Activated naive CD4-positive, alpha-beta T cell treated with anti-CD3 and anti-CD28 coated beads for 36 hours (primary cell): ENCODE measurements around the gene FCHSD2. TPM values are rescaled to one million over a fixed set of nuclear protein-coding genes. Genes with fewer than 3 reads are reported as not detected.
A peak's percentile ranks its signal among the peaks of the same experiment; 100 is the strongest.
"Not testable (repeated sequence)": the region's sequence is repeated elsewhere in the genome, so short reads cannot be mapped to it uniquely, and the experiment has no call there.

ENCODE experiments used
- CTCF ChIA-PET: fragments of 350-600 bp; sonication (Branson Sonifier 250); formaldehyde crosslinking; loops from one replicate; lab custom pipeline; 2021; ENCODE audit warnings: antibody characterized with exemption; lab: Charles Lee
- DNase-seq: peaks from one replicate; pipeline ENCODE4 v3.0.0-alpha.2; 2020
- H3K27ac Mint-ChIP-seq: one replicate; pipeline ENCODE4 v1.8.0; 2021; ENCODE audit warnings: mild to moderate bottlenecking, mixed read lengths
- H3K27me3 Mint-ChIP-seq: one replicate; pipeline ENCODE4 v1.8.0; 2021; ENCODE audit warnings: low read depth, mixed read lengths
- H3K36me3 Mint-ChIP-seq: one replicate; pipeline ENCODE4 v1.8.0; 2021; ENCODE audit warnings: low read depth, mixed read lengths
- H3K4me1 Mint-ChIP-seq: one replicate; pipeline ENCODE4 v1.8.0; 2021; ENCODE audit warnings: low read depth, mixed read lengths
- H3K4me3 Mint-ChIP-seq: one replicate; pipeline ENCODE4 v1.8.0; 2021; ENCODE audit warnings: mild to moderate bottlenecking, moderate library complexity, mixed read lengths
- H3K9me3 Mint-ChIP-seq: one replicate; pipeline ENCODE4 v1.8.0; 2021; ENCODE audit warnings: mixed read lengths
- intact Hi-C: fragments of 100-400 bp; cut with micrococcal nuclease; formaldehyde crosslinking; loops from one replicate; pipeline ENCODE4 v1.15.1; 2023
- total RNA-seq, 2 experiments: library from RNA; stranded (reverse); gene quantifications; one replicate each; pipeline ENCODE4 v1.2.3, GENCODE V29; 2021

The FCHSD2 gene
- total RNA-seq, 2 experiments from 2014 or later: 31.1 to 36.8 TPM

DNA sequence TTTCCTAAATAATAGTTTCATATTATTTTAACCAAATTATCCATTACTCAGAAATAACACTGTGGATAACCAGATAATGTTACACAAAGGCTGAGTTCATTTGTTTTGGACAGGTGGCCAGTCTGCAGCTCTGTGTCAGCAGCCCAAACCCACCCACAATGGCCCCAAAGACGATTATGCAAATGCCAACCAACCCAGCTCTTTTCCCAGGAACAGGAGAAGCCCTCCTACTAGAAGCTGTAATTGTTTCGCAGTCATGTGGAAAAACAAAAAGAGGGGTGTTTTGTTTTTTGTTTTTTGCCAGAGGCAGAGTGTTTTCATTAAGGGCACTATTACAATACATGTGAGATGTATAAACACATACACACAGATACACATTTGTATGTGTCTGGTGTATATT, 102.1 kb downstream of the FCHSD2 start:
- peaks cover 1% of the 10 kb centered on the region for H3K9me3 Mint-ChIP-seq
- CTCF ChIA-PET: interaction anchor here (0.6 kb wide), 1 partner anchor 21 kb away, joined by 5 read pairs; no protein-coding TSS in a partner anchor
- H3K27ac Mint-ChIP-seq: no peak overlapping the region
- H3K4me3 Mint-ChIP-seq: no peak overlapping the region
- H3K4me1 Mint-ChIP-seq: peaks cover 7% of the 10 kb centered on the region
- no peak for DNase-seq
- peaks cover 2% of the 10 kb centered on the region for H3K36me3 Mint-ChIP-seq
- intact Hi-C loops: no loop called here
- no peaks in the 10 kb centered on the region for H3K27me3 Mint-ChIP-seq

DNA sequence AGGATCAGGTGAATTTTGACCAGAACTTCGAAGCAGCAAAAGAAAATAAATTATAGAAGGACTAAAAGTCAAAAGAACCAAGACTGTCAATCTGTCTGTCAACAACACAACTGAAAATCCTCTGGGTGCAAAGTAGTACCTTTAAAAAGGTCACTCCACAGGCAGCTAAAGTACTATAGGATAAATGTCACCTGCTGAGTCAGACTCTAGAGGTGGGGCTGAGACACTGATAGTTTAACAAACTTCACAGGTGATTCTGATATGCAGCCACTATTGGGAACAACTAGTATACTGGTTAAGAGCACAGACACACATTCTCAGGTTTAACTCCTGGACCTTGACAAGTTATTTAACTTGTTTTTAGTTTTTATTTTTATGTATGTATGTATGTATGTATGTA, 107.3 kb downstream of the FCHSD2 start:
- CTCF ChIA-PET: interaction anchor here (1.0 kb wide), 1 partner anchor 108 kb away, joined by 3 read pairs; no protein-coding TSS in a partner anchor
- peak; percentile 28 for DNase-seq
- no peaks in the 10 kb centered on the region for H3K9me3 Mint-ChIP-seq

GRCh38 chr11:73034331-73034730, 107.8 kb downstream of the FCHSD2 start:
- DNase-seq: no peak
- CTCF ChIA-PET: interaction anchor here (0.7 kb wide), 1 partner anchor 247 kb away, joined by 3 read pairs; no protein-coding TSS in a partner anchor
- no peaks in the 10 kb centered on the region for H3K27me3 Mint-ChIP-seq
- H3K4me3 Mint-ChIP-seq: peak overlapping the region; percentile 15
- H3K9me3 Mint-ChIP-seq: peaks cover 2% of the 10 kb centered on the region
- peaks cover 39% of the 10 kb centered on the region for H3K4me1 Mint-ChIP-seq
- peak overlapping the region; percentile 72 for H3K27ac Mint-ChIP-seq
- H3K36me3 Mint-ChIP-seq: no peaks in the 10 kb centered on the region
- intact Hi-C loops: loop anchor here (1.0 kb wide), 2 partner anchors 64 to 108 kb away; partner anchors contain the start of gene FCHSD2

More for the DNA sequence above, 107.3 kb downstream of the FCHSD2 start:
- Mint-ChIP-seq H3K4me1 (peaks cover 34% of the 10 kb centered on the region), H3K4me3 (peak overlapping the region; percentile 15), H3K27me3 (no peaks in the 10 kb centered on the region), H3K27ac (peak overlapping the region; percentile 72), H3K36me3 (no peaks in the 10 kb centered on the region)
- intact Hi-C loops: loop anchor here (1.0 kb wide), 2 partner anchors 64 to 108 kb away; partner anchors contain the start of gene FCHSD2

- peaks cover 21% of the 10 kb centered on the region for H3K36me3 Mint-ChIP-seq
- H3K27ac Mint-ChIP-seq: no peak overlapping the region
- H3K27me3 Mint-ChIP-seq: no peaks in the 10 kb centered on the region
- CTCF ChIA-PET: no interaction called here
- no peak for DNase-seq
- H3K4me1 Mint-ChIP-seq: peaks cover 42% of the 10 kb centered on the region
- peaks cover 17% of the 10 kb centered on the region for H3K9me3 Mint-ChIP-seq
- no peak overlapping the region for H3K4me3 Mint-ChIP-seq
- intact Hi-C loops: no loop called here
Observed at GRCh38 chr11:73030130-73030529, 112.0 kb downstream of the FCHSD2 start.

DNA sequence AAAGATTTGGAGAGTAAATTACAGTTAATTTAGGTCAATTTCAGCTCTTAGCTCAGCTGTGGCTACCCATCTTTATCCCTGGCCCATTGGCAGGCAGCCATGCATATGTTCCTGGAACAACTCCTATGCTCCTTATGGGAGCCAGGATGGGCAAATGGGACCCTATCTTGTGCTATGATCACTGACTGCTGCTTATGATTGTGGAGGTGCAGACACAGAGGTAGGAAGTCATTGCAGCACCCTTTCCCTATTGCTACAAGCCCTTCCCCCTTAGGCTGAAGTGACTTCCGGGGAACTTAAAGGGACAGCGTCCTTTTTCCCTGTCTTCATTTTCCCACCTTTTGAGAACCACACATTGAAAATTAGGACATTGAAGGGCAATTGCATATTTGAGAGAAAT, 112.7 kb downstream of the FCHSD2 start:
- Mint-ChIP-seq H3K36me3 (peaks cover 27% of the 10 kb centered on the region), H3K27ac (no peak overlapping the region), H3K9me3 (peaks cover 24% of the 10 kb centered on the region), H3K4me1 (peaks cover 36% of the 10 kb centered on the region), H3K27me3 (no peaks in the 10 kb centered on the region), H3K4me3 (no peak overlapping the region)
- CTCF ChIA-PET: no interaction called here
- intact Hi-C loops: no loop called here
- no peak for DNase-seq

- Mint-ChIP-seq H3K9me3 (peaks cover 31% of the 10 kb centered on the region), H3K4me3 (no peak overlapping the region), H3K36me3 (peaks cover 33% of the 10 kb centered on the region), H3K4me1 (peaks cover 31% of the 10 kb centered on the region), H3K27me3 (no peaks in the 10 kb centered on the region), H3K27ac (no peak overlapping the region)
- DNase-seq: no peak
- intact Hi-C loops: no loop called here
- CTCF ChIA-PET: no interaction called here
Observed at GRCh38 chr11:73028611-73029010, 113.5 kb downstream of the FCHSD2 start.

- intact Hi-C loops, CTCF ChIA-PET, H3K27ac Mint-ChIP-seq, H3K27me3 Mint-ChIP-seq, H3K4me3 Mint-ChIP-seq, DNase-seq: not testable (repeated sequence)
- Mint-ChIP-seq H3K36me3 (peaks cover 38% of the 10 kb centered on the region), H3K9me3 (peaks cover 31% of the 10 kb centered on the region), H3K4me1 (peaks cover 23% of the 10 kb centered on the region)
Observed at GRCh38 chr11:73027840-73028239, 114.3 kb downstream of the FCHSD2 start.

DNA sequence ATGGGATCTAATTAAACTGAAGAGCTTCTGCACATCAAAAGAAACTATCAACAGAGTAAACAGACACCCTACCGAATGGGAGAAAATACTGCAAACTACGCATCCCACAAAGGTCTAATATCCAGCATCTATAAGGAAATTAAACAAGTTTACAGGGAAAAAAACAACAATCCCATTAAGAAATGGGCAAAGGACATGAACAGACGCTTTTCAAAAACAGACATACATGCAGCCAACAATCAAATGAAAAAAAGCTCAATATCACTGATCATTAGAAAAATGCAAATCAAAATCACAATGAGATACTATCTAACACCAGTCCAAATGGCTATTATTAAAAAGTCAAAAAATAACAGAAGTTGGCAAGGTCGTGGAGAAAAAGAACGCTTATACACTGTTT, 117.5 kb downstream of the FCHSD2 start:
- DNase-seq: no peak
- H3K36me3 Mint-ChIP-seq: peaks cover 38% of the 10 kb centered on the region
- peaks cover 12% of the 10 kb centered on the region for H3K4me1 Mint-ChIP-seq
- H3K9me3 Mint-ChIP-seq: peaks cover 31% of the 10 kb centered on the region
- intact Hi-C loops: no loop called here
- H3K27ac Mint-ChIP-seq: no peak overlapping the region
- no peak overlapping the region for H3K4me3 Mint-ChIP-seq
- no peaks in the 10 kb centered on the region for H3K27me3 Mint-ChIP-seq
- CTCF ChIA-PET: no interaction called here

DNA sequence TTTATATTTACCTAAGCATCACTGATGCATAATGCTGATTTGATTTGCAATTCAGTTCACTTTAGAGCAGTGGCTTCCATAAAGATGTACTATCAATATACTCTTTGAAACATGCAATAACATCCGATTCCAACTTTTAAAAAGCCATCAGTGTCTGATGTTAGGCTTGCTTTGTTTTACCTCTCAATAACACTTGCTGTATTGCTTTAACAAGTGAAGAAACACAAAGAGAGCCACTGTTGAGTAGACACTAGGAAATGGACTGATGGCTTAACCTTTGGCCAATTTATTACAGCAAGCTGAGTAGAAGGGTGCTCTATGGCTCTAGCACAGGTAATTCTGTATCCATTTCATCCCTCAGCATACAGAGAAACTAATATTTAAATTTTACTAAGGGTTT, 122.1 kb downstream of the FCHSD2 start:
- intact Hi-C loops: no loop called here
- CTCF ChIA-PET: no interaction called here
- peaks cover 13% of the 10 kb centered on the region for H3K9me3 Mint-ChIP-seq
- no peak overlapping the region for H3K27ac Mint-ChIP-seq
- H3K4me3 Mint-ChIP-seq: no peak overlapping the region
- H3K4me1 Mint-ChIP-seq: no peaks in the 10 kb centered on the region
- peaks cover 18% of the 10 kb centered on the region for H3K36me3 Mint-ChIP-seq
- DNase-seq: no peak
- H3K27me3 Mint-ChIP-seq: no peaks in the 10 kb centered on the region

DNA sequence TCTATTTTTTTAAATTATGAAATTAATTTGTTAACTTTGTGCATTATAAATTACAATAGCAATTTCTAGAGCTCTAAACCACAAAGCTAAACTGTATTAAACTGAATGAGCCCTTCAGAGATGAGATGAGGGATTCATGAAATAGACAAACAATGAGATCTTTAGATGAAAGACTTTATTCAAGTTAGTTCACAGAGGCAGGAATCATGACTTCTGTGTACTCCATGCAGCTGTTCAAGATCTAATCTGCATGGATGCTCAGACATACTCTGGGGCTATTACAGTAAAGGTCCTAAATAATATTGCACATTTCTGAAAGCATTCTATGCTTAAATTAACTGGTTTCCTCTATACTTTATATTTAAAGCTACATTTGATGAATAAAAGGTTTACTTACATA, 122.7 kb downstream of the FCHSD2 start:
- no peak overlapping the region for H3K27ac Mint-ChIP-seq
- peaks cover 7% of the 10 kb centered on the region for H3K9me3 Mint-ChIP-seq
- no peak overlapping the region for H3K4me3 Mint-ChIP-seq
- peaks cover 14% of the 10 kb centered on the region for H3K36me3 Mint-ChIP-seq
- no peaks in the 10 kb centered on the region for H3K4me1 Mint-ChIP-seq
- H3K27me3 Mint-ChIP-seq: no peaks in the 10 kb centered on the region
- CTCF ChIA-PET: no interaction called here
- intact Hi-C loops: no loop called here
- no peak for DNase-seq

GRCh38 chr11:73018856-73019255, 123.3 kb downstream of the FCHSD2 start:
- no peak for DNase-seq
- Mint-ChIP-seq H3K9me3 (peaks cover 2% of the 10 kb centered on the region), H3K4me1 (no peaks in the 10 kb centered on the region), H3K27me3 (no peaks in the 10 kb centered on the region), H3K27ac (no peak overlapping the region), H3K36me3 (peaks cover 10% of the 10 kb centered on the region), H3K4me3 (no peak overlapping the region)
- intact Hi-C loops: no loop called here
- CTCF ChIA-PET: no interaction called here

- Mint-ChIP-seq H3K4me3 (no peak overlapping the region), H3K36me3 (peaks cover 8% of the 10 kb centered on the region), H3K9me3 (no peaks in the 10 kb centered on the region), H3K27me3 (no peaks in the 10 kb centered on the region), H3K27ac (no peak overlapping the region), H3K4me1 (no peaks in the 10 kb centered on the region)
- CTCF ChIA-PET: interaction anchor here (0.6 kb wide), 1 partner anchor 277 kb away, joined by 3 read pairs; no protein-coding TSS in a partner anchor
- no peak for DNase-seq
- intact Hi-C loops: no loop called here
Observed at GRCh38 chr11:73017024-73017751, 124.9 kb downstream of the FCHSD2 start.

DNA sequence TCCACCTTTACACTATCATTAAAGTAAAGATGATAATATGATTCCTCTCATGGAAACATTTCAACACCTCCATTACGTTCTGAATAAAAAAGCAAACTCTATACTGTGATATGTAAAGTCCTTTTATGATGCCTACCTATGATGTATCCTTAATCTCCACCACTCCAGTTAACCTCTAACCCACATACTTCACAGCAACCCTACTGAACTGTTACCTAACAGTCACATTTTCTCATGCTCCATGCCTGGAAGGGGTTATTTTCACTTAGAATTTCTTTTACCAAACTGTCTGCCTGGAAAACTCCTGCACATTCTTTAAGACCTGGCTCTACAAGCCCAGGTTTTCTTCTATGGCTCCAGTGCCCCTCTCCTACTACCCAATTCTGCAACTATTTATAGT, 129.1 kb downstream of the FCHSD2 start:
- CTCF ChIA-PET: no interaction called here
- no peak for DNase-seq
- intact Hi-C loops: no loop called here
- no peak overlapping the region for H3K27ac Mint-ChIP-seq
- H3K9me3 Mint-ChIP-seq: peaks cover 15% of the 10 kb centered on the region
- H3K36me3 Mint-ChIP-seq: peaks cover 32% of the 10 kb centered on the region
- H3K4me3 Mint-ChIP-seq: no peak overlapping the region
- H3K27me3 Mint-ChIP-seq: no peaks in the 10 kb centered on the region
- H3K4me1 Mint-ChIP-seq: no peaks in the 10 kb centered on the region
